ENCODE data around the gene TMEM135. TPM values are rescaled to one million over a fixed set of nuclear protein-coding genes. Genes with fewer than 3 reads are reported as not detected.
"Not testable (repeated sequence)": the region's sequence is repeated elsewhere in the genome, so short reads cannot be mapped to it uniquely, and the experiment has no call there.

Gene TMEM135
- total RNA-seq, 1 experiment from 2014 or later: 12.6 TPM

GRCh38 chr11:86999388-86999787 is 38.3 kb upstream of the TMEM135 start:
- no peaks in the 10 kb centered on the region for H3K27me3 Mint-ChIP-seq (ENCODE audit: unreplicated experiment)
- H3K9me3 Mint-ChIP-seq (ENCODE audit: low read depth, unreplicated experiment): no peaks in the 10 kb centered on the region
- no peak for DNase-seq
- peaks cover 16% of the 10 kb centered on the region for H3K4me1 Mint-ChIP-seq (ENCODE audit: low read depth, unreplicated experiment)
- CTCF ChIA-PET: no interaction called here
- no peak for TF ChIP-seq CTCF (IDR thresholded peaks at IDR 0.05; ENCODE audit: unreplicated experiment)
- intact Hi-C loops (cut with micrococcal nuclease; ENCODE audit: unreplicated experiment): loop anchor here (10.0 kb wide), 1 partner anchor 95 kb away; no protein-coding TSS in a partner anchor
- H3K36me3 Mint-ChIP-seq (ENCODE audit: insufficient read depth, unreplicated experiment): no peaks in the 10 kb centered on the region
- no peak overlapping the region for H3K27ac Mint-ChIP-seq (ENCODE audit: unreplicated experiment)
- no TSS peak for BruUV-seq (replicated peaks)
- no peak overlapping the region for H3K4me3 Mint-ChIP-seq (ENCODE audit: low read depth, unreplicated experiment)

DNA sequence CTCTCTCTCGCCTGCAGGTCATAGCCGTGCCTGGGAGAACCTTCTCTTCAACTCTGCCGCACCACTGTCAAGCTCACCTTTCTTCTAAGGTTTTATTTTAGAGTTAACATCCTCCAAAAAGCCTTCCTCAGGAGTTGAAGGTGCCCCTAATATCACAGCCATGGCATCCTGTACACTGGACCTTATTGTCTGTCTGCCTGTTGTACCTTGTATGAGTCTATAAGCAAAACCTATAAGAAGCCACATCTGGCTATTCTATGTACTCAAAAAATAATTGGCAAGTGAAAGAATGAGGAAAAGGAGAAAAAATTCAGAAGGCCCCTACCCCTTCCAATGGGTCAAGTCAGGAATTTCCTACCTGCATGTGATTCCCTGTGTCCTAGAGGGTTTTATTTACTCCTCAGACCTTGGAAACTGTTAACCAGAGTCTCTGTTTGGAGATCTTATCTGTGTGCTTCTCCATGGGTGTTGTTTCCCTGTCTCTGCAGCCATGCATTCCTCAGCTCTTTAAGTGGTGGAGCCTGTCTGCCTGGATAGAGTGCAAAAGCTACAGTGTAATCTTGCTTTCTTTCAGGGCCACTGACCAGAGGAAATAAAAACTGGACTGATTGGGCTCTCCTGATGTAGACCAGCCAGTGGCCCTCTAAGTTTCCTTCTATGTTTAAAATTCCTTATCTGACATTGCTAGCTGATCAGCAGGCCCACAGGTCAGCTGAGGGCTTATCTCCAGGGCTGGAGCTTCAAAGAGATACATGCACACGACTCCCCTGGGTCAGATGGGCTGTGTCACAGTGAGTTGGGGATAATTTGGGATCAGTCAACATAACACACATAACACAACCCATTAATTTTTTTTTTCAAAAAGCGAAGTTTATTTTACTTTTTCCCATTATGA is 37.6 kb upstream of the TMEM135 start:
- intact Hi-C loops (cut with micrococcal nuclease; ENCODE audit: unreplicated experiment): loop anchor here (10.0 kb wide), 1 partner anchor 95 kb away; no protein-coding TSS in a partner anchor
- H3K9me3 Mint-ChIP-seq (ENCODE audit: low read depth, unreplicated experiment): no peaks in the 10 kb centered on the region
- H3K36me3 Mint-ChIP-seq (ENCODE audit: insufficient read depth, unreplicated experiment): no peaks in the 10 kb centered on the region
- no peak overlapping the region for H3K4me3 Mint-ChIP-seq (ENCODE audit: low read depth, unreplicated experiment)
- peak; percentile 40 for DNase-seq
- CTCF ChIA-PET: interaction anchor here (0.7 kb wide), 1 partner anchor 522 kb away, joined by 3 read pairs; no protein-coding TSS in a partner anchor
- H3K27ac Mint-ChIP-seq (ENCODE audit: unreplicated experiment): no peak overlapping the region
- BruUV-seq (replicated peaks): no TSS peak
- peaks cover 16% of the 10 kb centered on the region for H3K4me1 Mint-ChIP-seq (ENCODE audit: low read depth, unreplicated experiment)
- H3K27me3 Mint-ChIP-seq (ENCODE audit: unreplicated experiment): no peaks in the 10 kb centered on the region
- TF ChIP-seq CTCF (IDR thresholded peaks at IDR 0.05; ENCODE audit: unreplicated experiment): no peak

GRCh38 chr11:87002918-87003317 is 34.8 kb upstream of the TMEM135 start:
- Mint-ChIP-seq H3K4me1 (ENCODE audit: low read depth, unreplicated experiment) (peaks cover 16% of the 10 kb centered on the region), H3K27ac (ENCODE audit: unreplicated experiment) (no peak overlapping the region), H3K36me3 (ENCODE audit: insufficient read depth, unreplicated experiment) (no peaks in the 10 kb centered on the region), H3K27me3 (ENCODE audit: unreplicated experiment) (no peaks in the 10 kb centered on the region), H3K4me3 (ENCODE audit: low read depth, unreplicated experiment) (no peak overlapping the region), H3K9me3 (ENCODE audit: low read depth, unreplicated experiment) (no peaks in the 10 kb centered on the region)
- no TSS peak for BruUV-seq (replicated peaks)
- CTCF ChIA-PET: no interaction called here
- intact Hi-C loops (cut with micrococcal nuclease; ENCODE audit: unreplicated experiment): no loop called here
- DNase-seq: no peak
- no peak for TF ChIP-seq CTCF (IDR thresholded peaks at IDR 0.05; ENCODE audit: unreplicated experiment)

DNA sequence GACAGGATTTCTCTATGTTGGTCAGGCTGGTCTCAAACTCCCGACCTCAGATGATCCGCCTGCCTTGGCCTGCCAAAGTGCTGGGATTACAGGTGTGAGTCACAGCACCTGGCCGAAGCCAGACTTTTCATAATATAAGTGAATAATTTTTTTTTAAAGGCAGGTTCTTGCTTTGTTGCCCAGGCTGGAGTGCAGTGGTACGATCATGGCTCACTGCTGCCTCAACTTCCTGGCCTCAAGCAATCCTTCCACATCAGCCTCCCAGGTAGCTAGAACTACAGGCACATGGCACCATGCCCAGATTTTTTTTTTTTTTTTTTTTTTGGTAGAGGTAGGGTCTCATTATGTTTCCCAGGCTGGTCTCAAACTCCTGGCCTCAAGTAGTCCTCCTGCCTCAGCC is 33.5 kb upstream of the TMEM135 start:
- H3K36me3 Mint-ChIP-seq (ENCODE audit: insufficient read depth, unreplicated experiment); H3K27ac Mint-ChIP-seq (ENCODE audit: unreplicated experiment); H3K9me3 Mint-ChIP-seq (ENCODE audit: low read depth, unreplicated experiment); intact Hi-C loops (cut with micrococcal nuclease; ENCODE audit: unreplicated experiment); H3K4me3 Mint-ChIP-seq (ENCODE audit: low read depth, unreplicated experiment); CTCF ChIA-PET; BruUV-seq (replicated peaks); DNase-seq; H3K27me3 Mint-ChIP-seq (ENCODE audit: unreplicated experiment): not testable (repeated sequence)
- peaks cover 14% of the 10 kb centered on the region for H3K4me1 Mint-ChIP-seq (ENCODE audit: low read depth, unreplicated experiment)

- Mint-ChIP-seq H3K36me3 (ENCODE audit: insufficient read depth, unreplicated experiment) (no peaks in the 10 kb centered on the region), H3K27me3 (ENCODE audit: unreplicated experiment) (no peaks in the 10 kb centered on the region), H3K27ac (ENCODE audit: unreplicated experiment) (peak overlapping the region; percentile 66), H3K9me3 (ENCODE audit: low read depth, unreplicated experiment) (no peaks in the 10 kb centered on the region), H3K4me1 (ENCODE audit: low read depth, unreplicated experiment) (peaks cover 2% of the 10 kb centered on the region), H3K4me3 (ENCODE audit: low read depth, unreplicated experiment) (peak overlapping the region; percentile 54)
- TF ChIP-seq CTCF (IDR thresholded peaks at IDR 0.05; ENCODE audit: unreplicated experiment): no peak
- CTCF ChIA-PET: interaction anchor here (0.7 kb wide), 2 partner anchors 230 to 1355 kb away, joined by 3 to 7 read pairs; no protein-coding TSS in a partner anchor
- intact Hi-C loops (cut with micrococcal nuclease; ENCODE audit: unreplicated experiment): no loop called here
- no TSS peak for BruUV-seq (replicated peaks)
- DNase-seq: no peak
Observed at GRCh38 chr11:87005569-87005921, 32.2 kb upstream of the TMEM135 start.
